BLaER1 treated with 17β-estradiol and CSF1 and Interleukin-3, amounts not matched to agents 10 nM and 100 nM (cell line): ENCODE measurements around the gene LECT2.

Experiments
- H3K27ac ChIP-seq, 11 experiments: shearing (Covaris generic); formaldehyde crosslinking; 2 replicates each; pipeline ENCODE4 v1.8.1; 2022
- H3K27me3 ChIP-seq, 11 experiments: shearing (Covaris generic); formaldehyde crosslinking; 2 replicates each; pipeline ENCODE4 v1.8.1; 2022
- H3K36me3 ChIP-seq, 11 experiments: shearing (Covaris generic); formaldehyde crosslinking; 2 replicates each; pipeline ENCODE4 v1.8.1; 2022
- H3K4me1 ChIP-seq, 10 experiments: shearing (Covaris generic); formaldehyde crosslinking; 2 replicates each; pipeline ENCODE4 v1.8.1; 2022
- H3K4me2 ChIP-seq, 11 experiments: shearing (Covaris generic); formaldehyde crosslinking; 2 replicates each; pipeline ENCODE4 v1.8.1; 2022
- H3K4me3 ChIP-seq, 10 experiments: shearing (Covaris generic); formaldehyde crosslinking; 2 replicates each; pipeline ENCODE4 v1.8.1; 2022
- H3K9ac ChIP-seq, 11 experiments: shearing (Covaris generic); formaldehyde crosslinking; 2 replicates each; pipeline ENCODE4 v1.8.1; 2022
- H3K9me3 ChIP-seq, 11 experiments: shearing (Covaris generic); formaldehyde crosslinking; replicated peaks in 1 of 11; 2 replicates each; pipeline ENCODE4 v1.8.1; 2022
- H4K20me1 ChIP-seq, 11 experiments: shearing (Covaris generic); formaldehyde crosslinking; 2 replicates each; pipeline ENCODE4 v1.8.1; 2022
- Cebpa-rat ChIP-seq, 11 experiments: shearing (Covaris generic); IDR thresholded peaks; 2 replicates each; pipeline ENCODE4 v1.8.1; 2022

The LECT2 gene

GRCh38 chr5:135901633-135902032 is 53.1 kb downstream of the LECT2 start:
- H3K27me3 ChIP-seq, result no peaks in the 10 kb centered on the region; a peak in 1 of 22 replicates

GRCh38 chr5:135900276-135900675 is 54.5 kb downstream of the LECT2 start:
- Histone ChIP-seq H3K9me3 (no peaks in the 10 kb centered on the region), H4K20me1 (no peaks in the 10 kb centered on the region), H3K9ac (no peak overlapping the region), H3K27me3 (no peaks in the 10 kb centered on the region; a peak in 1 of 22 replicates), H3K4me2 (no peak overlapping the region), H3K4me1 (no peaks in the 10 kb centered on the region), H3K4me3 (no peak overlapping the region), H3K36me3 (no peaks in the 10 kb centered on the region), H3K27ac (no peak overlapping the region)
- TF ChIP-seq Cebpa-rat (IDR thresholded peaks at IDR 0.05), result no peak

More at GRCh38 chr5:135901633-135902032, 53.1 kb downstream of the LECT2 start:
- H3K4me2 ChIP-seq, result no peak overlapping the region
- no peak for TF ChIP-seq Cebpa-rat (IDR thresholded peaks at IDR 0.05)
- H4K20me1 ChIP-seq, result no peaks in the 10 kb centered on the region
- H3K9me3 ChIP-seq, result no peaks in the 10 kb centered on the region
- no peak overlapping the region for H3K9ac ChIP-seq
- no peak overlapping the region for H3K4me3 ChIP-seq
- no peaks in the 10 kb centered on the region for H3K36me3 ChIP-seq
- H3K4me1 ChIP-seq, result no peaks in the 10 kb centered on the region
- H3K27ac ChIP-seq, result no peak overlapping the region

DNA sequence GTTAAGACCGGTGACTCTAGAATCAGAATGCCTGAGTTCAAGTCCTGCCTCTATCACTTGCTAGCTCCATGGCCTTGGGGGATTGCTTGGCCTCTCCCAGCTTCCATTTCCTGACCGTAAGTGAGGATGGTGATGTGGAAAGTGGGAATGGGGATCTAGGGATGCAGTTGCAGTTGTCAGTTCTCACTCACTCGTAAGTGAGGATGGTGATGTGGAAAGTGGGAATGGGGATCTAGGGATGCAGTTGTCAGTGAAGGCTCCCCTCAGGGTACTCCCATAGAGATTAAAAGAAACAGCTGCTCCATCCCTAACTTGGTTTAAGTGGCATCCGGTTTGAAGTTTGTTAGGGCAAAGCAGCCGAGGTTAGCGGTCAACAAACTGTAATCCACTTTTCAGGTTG is 56.1 kb downstream of the LECT2 start:
- TF ChIP-seq Cebpa-rat (IDR thresholded peaks at IDR 0.05), result no peak
- no peaks in the 10 kb centered on the region; a peak in 1 of 22 replicates for H3K27me3 ChIP-seq
- H3K27ac ChIP-seq, result no peak overlapping the region
- H3K9ac ChIP-seq, result no peak overlapping the region
- H3K4me3 ChIP-seq, result no peak overlapping the region
- no peaks in the 10 kb centered on the region for H3K36me3 ChIP-seq
- no peak overlapping the region for H3K4me2 ChIP-seq
- no peaks in the 10 kb centered on the region for H3K4me1 ChIP-seq
- no peaks in the 10 kb centered on the region for H4K20me1 ChIP-seq
- no peaks in the 10 kb centered on the region for H3K9me3 ChIP-seq
